ENCODE data around the gene VWA1.
"Not testable (repeated sequence)": the region's sequence is repeated elsewhere in the genome, so short reads cannot be mapped to it uniquely, and the experiment has no call there.

Gene VWA1

DNA sequence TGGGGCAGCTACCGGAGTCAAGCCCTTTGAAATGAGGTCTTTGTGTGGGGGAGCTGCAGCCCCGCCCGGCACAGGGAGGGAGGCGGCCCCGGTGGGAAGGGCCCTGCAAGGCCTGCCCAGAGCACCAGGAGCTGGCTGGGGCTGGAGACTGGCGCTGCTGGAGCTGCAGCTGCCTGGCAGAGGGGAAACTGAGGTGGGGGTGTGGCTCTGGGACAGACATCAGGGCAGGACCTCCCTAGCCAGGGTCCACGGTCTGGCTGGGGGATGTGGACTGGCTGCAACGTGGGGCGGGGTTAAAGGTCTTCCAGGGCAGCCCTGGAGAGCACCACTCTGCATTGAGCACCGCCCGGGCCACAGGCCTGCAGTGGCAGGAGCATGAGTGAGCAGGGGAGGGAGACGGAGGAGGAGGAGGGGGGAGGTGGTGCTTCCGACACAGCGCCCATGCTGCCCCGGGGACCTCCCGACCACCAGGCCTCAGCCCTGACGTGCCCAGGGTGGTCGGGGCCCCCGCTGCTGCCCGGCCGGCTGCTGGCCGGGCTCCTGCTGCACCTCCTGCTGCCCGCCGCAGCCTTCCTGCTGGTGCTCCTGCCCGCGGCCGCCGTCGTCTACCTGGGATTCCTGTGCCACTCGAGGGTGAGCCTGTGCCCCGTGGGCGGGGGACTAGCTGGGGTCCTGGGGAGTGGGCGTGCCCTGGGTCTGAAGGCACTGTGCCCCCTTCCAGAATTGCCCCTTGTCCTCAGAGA, 9.6 kb upstream of the VWA1 start:
- no peak for DNase-seq

DNA sequence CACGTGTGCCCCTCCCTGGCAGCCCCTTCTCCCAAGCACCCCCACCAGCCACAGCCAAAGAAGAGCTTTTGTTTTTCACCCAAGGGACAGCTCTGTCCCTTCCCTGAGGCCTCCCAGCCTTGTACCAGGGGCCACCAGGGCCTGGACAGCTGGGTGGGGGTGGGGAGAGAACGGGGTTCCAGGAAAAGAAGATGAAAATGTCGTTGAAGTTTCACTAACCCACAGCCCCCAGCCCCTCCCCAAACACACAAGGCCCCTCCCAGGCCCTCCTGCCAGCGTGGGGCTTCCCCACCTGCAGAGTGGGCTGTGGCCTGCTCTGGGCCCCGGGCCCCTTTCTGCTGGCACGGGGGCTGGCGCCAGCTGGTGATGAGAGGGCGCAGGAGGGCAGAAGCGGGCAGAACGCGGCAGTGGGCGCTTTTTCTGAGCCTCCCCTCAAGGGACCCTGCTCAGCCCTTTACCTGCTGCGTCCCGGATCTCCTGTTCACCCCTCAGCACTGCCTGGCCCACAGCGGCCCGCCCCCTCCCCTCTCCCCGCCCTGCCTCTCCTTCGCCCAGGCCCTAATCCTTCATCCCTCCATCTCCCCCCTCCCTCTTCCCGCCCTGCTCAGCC, 8.9 kb upstream of the VWA1 start:
- DNase-seq = no peak

DNA sequence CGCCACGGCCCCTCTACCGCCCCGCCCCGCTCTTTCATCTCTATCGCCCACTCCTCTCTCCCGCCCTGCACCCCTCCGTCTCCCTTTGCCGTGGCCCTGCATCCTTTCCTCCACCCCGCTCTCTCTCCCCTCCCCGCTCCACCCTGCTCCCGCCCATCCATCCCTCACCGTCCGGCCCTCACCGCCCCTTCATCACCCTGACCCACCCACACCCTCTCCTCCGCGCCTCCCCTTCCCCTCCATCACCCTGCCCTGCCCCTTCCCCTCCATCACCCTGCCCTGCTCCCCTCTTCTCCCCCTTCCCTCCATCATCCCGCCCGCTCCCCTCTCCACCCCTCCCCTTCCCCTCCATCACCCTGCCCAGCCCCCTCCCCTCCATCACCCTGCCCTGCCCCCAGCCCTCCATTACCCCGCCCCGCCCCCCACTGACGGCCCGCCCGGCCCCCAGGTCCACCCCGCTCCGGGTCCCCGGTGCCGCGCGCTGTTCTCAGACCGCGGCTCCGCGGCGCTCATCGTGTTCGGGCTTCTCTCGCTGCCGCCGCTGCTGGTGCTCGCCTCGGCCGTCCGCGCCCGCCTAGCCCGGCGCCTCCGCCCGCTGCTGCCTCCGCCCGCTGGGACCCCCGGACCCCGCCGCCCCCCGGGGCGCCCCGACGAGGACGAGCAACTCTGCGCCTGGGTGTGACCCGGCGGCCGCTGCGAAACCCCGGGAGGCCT, 8.2 kb upstream of the VWA1 start:
- no peak for DNase-seq

DNA sequence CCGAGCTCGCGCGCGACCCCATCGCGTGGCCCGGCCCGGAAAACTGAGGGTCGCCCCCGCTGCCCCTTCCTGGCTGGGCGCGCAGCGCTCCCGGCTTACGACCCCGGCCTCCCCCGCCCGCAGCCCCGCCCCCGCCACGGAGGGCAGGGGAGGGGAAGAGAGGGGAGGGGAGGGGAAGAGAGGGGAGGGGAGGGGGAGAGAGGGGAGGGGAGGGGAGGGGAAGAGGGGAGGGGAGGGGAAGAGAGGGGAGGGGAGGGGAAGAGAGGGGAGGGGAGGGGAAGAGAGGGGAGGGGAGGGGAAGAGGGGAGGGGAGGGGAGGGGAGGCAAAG, 7.7 kb upstream of the VWA1 start:
- no peak for DNase-seq

DNA sequence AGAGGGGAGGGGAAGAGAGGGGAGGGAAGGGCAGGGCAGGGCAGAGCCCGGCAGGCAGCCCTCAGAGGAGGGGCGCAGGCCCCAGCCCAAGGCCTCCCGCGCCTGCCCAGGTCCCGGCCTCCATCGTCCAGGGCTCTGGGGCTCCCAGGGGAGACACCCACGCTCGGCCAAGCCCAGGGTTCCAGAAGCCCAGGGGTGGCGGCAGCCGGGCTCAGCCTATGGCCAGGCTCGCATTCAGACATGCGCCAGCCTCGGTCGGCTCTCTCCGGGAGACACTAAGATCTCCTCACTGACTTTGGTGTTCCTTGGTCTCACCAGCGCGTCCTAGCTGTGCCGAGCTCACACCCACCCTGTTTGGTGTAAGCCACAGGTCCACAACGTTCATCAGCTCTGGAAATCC, 7.3 kb upstream of the VWA1 start:
- DNase-seq = no peak

DNA sequence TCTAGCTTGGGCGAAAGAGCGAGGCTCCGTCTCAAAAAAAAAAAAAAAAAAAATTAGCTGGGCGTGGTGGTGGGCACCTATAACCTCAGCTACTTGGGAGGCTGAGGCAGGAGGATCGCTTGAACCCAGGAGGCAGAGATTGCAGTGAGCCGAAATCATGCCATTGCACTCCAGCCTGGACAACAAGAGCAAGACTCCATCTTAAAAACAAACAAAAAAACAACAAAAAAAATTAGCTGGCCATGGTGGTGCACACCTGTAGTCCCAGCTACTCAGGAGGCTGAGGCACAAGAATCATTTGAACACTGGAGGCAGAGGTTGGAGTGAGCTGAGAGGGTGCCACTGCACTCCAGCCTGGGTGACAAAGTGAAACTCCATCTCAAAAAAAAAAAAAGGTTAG, 6.5 kb upstream of the VWA1 start:
- not testable (repeated sequence) for DNase-seq

DNA sequence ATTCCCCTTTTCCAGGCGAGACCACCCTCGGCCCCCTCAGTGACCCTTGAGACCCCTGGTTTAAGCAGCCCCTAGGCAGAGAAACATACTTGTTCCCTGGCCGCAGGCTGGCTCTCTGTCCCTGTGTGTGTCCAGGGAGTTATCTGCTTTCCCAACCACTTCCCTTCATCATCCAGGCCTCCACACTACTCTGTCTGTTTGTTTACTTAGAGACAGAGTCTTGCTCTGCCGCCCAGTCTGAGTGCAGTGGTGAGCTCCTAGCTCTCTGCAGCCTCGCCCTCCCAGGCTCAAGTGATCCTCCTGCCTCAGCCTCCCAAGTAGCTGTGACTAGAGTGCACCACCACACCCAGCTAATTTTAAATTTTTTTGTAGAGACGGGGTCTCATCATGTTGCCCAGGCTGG, 5.8 kb upstream of the VWA1 start:
- DNase-seq = no peak

DNA sequence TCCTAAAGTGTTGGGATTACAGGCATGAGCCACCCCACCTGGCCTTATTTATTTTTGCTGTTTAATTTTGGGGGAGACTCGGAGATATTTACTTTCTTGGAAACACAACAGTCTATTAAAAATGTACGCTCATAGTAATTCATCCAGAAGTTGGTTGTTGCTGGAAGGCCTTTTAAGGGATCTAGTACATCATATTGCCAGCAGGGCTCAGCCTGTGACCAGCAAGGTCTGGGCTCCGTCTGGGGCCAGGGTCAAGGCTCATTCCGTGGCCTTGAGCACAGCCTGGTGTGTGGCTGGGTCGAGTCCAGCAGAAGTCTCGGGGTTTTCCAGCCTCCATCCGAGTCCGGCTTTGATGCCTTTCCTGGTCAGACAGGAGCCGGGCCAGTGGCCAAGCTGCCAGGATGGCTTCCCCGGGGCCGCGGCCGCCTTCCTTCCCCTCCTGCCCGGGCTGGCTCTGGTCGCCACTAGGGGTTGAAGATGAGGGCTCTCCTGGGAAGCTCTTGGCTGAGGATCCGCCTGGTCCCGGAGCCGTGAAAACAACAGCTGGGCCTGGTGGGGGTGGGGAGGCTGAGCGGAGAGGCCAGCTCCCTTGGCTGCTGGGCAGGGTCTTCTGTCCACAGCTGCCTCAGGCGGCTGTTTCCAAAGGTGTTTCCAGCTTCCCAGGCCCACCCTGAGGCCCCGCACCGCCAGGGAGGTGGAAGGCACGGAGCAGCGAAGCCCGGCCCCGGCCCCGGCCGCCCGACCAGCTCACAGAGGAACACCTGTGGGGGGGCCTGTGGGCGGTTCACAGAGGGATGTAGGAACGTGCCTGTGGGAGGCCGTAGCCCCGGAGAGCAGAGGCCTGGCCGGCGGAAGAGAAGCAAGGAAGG, 5.1 kb upstream of the VWA1 start:
- DNase-seq = no peak

DNA sequence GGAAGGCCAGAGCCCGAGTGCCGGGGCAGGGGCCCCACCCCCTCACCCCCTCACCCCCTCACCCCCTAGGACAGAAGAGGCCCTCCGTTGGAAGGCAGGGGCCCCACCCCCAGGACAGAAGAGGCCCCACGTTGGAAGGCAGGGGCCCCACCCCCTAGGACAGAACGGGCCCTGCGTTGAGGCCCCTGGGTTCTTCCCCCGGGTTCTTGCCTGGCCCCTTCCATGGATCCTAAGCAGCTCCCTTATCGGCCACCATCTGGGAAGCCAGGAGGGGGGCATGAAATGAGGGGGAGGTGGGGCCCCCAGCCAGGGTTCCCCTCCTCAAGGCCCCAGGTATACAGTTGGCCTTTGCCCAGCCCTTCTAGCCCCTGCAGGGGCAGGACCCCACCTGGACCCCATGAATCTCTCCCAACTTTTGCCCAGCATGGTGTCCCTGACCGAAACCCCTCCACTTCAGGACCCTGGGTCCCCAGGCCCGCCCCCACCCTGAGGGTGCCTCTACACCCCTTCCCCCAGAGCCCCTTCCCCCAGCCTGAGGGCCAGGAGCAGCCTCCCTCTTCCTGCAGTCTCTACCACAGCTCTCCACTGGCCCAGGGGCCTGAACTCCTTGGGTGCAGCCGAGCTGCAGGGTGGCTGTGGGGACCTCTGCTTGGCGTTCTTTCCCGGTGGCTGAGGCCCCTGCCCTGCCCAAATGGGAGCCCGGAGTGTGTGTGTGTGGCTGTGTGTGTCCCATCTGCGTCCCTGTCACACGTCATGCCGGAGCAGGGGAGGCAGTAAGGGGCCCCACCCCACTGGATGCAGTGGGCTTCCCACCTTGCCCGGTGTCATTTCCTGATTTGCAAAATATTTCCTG, 4.3 kb upstream of the VWA1 start:
- DNase-seq = no peak

DNA sequence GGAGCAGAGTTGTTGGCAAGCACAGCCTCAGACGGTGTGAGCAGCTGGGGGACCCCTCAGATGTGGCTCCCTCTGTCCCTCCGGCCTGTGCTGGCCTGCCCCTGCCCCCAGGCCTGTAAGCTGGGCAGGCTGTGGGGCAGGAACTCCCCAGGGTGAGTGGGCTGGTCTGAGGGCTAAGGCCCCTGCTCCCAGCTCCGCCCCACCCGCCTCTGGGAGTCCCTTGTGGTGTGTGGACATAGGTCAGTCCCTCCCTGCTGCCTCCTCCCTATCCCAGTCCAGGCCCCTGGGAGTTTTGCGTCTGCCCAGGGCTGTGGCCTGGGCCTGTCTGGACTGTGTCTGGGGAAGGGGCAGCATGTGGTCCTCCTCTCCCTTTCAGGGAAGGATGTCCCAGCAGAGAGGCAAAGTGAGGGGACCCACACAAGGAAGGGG, 3.6 kb upstream of the VWA1 start:
- DNase-seq = no peak

DNA sequence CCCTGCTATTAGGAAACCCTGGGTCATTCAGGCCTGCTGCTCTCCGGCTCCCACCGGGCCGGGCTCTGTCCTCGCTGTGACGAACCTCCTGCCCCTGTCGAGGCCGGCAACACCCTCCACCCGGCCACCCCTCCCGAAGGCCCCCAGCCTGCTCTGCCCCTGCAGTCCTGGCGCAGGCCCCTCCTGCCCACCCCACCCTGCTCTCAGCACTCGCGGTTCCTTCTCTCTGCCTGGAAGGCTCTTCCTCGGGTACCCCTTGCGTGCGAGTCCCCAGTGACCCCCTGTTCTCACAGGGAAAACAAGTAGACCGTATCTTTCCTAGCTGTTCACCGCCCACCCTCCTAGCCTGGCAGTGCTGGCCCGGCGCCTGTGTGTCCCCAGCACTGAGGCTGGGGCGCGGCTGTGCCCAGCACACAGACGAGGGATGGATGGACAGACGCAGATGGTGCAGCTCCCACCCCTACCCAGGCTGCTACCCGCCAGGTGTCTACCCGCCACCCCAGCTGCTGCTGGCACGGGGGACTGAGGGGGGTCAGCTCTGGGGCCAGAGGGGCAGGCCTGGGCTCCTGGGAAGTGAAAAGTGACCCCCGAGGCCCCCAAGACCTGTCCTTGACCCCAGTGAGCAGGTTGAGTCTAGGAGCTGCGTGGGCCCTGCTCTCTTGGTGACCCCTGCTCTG, 3.1 kb upstream of the VWA1 start:
- DNase-seq = no peak

DNA sequence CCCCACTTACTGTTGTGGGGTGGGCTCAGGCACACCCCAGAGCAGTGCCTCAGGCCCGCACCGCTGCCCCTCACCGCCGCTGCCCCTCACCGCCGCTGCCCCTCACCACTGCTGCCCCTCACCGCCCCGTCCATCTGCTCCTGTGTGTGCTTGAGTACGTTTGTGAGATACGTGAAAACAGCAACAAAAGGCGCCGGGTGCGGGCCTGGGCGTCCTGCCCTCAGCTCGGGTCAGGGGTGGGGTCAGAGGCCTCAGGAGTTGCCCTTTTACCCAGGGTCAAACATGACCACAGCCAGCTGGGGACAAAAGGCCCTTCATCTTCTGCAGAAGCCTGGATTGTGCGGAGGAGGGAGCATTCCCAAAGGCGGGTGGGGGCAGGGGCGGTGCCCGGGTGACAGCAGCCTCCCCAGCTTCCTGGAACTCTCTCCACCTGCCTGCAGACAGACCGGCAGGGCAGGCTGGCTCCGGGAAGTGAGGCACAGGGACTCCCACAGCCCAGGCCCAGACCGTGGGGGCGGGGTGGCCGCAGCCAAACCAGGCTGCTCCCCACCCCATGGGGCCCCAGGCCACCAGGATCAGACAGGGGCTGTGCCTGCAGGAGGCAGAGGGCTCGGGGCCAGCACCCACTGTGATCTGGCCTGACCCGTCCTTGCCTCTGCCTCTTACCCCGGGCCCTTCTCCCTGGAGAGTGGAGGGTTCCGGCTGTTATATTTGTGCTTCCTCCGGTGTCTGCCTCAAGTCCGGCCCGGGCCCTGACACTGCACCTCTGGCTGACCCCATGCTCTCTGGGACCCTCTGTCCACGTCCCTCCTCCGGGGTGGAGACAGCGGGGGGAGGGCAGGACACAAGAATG, 2.3 kb upstream of the VWA1 start:
- DNase-seq = no peak

DNA sequence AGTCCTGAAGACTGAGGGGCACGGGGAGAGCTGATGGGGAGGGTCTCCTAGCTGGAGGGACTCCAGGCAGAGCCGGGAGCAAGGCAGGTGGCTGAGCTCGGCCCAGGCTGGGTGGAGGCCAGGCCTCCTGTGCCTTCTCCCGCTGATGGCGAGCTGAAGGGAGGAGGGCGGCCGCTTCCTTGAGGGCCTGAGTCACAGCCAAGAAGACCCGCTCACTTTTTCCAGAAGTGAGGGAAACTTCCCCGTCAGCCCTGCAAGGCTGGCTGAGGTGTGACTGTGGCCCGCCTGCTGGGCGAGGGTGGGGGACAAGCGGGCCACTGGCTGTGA, 1.7 kb upstream of the VWA1 start:
- peak; percentile 45 for DNase-seq

DNA sequence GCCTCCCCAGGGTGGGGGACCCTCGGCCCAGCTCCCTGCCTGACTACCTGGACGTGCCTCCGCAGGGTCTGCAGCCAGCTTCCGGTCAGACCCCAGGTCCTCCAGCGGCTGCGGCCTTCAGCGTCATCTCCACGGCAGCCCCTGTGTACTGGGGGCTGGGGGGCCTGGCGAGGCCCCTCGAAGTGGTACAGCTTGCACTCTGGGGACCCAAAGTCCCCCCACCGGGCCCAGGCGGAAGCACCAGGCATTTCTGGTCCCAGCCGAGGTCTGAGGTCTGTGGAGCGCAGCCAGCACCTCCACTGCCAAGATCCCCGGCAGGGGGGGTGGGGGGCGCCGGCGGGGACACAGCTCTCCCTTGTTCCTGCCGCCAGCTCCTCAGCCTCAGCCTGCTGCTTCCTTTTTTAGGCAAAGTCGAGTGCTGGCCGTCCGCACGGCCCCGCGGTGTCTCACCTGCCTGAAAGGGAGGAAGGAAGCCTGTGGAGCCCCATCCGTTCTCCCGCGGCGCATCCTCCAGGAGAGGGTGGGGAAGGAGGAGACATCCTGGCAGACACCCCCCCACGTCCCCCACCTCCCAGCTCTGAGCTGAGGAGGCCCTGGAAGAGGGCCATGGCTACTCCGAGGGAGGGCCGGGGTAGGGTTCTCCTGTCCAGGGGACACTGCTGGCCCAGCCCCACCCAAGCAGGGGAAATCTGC, 1.2 kb upstream of the VWA1 start:
- no peak for DNase-seq

DNA sequence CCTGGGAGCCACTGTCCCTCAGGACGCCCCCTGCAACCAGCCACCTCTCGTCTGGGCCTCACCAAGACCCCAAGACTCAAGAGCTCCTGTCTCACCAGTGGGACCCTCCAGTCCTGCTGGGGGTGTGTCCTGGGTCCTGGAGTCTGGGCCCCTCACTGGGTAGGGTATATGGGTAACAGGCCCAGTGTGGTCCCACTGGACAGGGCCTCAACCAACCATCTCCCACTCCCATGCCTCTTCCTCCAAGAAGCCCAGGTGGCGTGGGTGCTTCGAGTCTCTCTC, 725 bp upstream of the VWA1 start:
- no peak for DNase-seq

DNA sequence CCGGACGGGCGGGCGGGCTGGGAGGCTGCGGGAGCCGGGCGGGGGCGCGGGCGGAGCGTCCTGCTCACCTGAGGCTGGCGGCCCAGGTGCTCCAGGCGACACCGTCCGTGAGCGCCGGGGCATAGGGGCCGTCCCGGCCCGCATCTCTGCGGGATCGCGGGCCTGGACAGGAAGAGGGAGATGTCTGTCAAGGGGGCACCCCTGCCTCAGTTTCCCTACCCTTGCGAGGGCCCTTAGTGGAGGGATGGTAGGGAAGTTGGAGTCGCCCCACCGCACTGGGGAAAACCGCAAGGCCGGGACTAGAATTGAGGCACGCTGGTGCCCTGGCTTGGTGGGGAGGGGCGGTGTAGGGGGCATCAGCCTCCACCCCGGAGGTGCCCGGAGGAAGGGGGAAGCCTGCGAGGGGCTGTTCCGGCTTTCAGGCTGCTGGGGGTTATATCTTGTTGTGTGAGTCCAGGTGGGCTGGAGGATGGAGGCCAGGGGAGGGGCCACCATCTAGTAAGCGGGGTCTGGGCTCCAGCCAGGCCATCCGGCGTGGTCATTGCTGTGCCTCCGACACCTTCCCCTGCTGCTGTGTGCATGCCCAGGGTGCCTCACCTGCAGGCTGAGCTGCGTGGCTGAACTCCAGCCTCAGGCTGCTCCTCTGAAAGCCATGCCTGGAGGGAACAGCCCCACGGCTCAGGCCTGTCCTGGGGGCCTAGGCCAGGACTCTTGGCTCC, 580 bp downstream of the VWA1 start:
- DNase-seq = no peak

DNA sequence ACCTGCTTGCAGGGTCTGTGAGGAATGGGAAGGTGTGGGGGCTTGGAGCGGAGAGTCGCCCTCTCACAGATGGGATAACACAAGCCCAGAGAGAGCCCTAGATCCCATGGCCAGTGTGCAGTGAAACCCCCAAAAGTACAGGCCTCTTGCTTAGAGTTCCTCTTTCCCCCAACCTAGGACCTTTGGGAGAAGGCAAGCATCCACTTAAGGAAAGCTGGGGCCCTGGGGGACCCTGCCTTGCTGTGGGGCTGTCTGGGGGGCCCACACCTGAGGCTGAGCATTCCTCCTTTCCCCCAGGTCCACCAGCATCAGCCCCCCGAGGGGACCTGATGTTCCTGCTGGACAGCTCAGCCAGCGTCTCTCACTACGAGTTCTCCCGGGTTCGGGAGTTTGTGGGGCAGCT, 1.1 kb downstream of the VWA1 start:
- no peak for DNase-seq

DNA sequence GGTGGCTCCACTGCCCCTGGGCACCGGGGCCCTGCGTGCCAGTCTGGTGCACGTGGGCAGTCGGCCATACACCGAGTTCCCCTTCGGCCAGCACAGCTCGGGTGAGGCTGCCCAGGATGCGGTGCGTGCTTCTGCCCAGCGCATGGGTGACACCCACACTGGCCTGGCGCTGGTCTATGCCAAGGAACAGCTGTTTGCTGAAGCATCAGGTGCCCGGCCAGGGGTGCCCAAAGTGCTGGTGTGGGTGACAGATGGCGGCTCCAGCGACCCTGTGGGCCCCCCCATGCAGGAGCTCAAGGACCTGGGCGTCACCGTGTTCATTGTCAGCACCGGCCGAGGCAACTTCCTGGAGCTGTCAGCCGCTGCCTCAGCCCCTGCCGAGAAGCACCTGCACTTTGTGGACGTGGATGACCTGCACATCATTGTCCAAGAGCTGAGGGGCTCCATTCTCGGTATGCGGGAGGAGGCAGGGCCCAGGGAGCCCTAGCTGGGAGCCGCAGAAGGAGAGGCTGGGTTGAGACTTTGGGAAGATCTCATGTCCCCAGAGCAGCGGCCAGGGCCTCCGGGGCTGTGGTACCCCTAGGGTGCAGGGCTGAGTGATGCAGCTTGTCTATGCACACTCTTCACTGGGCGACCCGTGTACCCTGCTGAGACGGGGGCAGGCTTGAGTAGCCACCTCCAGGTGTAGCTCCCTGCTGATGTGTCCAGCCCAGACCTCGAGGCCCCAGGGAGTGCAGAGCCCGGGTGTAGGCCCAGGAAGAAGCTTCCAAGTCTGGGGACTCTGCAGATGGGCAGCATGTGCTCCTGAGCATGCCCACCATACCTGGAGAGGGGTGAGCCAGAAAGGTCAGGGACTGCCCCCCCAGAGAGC, 1.8 kb downstream of the VWA1 start:
- DNase-seq = no peak

DNA sequence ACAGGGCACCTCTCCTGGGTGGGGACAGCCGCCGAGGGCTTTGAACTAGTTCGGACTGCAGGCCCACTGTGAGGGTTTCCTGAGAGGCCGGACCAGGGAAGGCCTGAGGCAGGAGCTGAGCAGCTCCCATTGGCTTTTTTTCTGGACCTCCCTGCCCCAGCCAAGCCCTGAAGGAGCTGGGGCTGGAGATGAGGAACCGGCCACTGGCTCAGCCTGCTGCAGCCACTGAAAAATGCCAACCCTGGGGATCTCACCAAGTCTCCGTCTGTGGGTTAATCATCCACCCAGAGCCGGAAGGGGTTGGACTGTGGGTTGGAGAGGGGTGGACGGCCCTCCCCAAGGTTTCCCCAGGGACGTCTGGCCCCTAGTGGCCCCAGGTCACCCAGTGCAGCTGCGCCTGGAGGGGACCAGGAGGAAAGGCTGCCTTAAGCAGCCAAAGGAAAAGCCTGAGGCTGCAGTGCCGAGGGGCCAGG, 2.5 kb downstream of the VWA1 start:
- no peak for DNase-seq

All from activated CD4-positive, alpha-beta T cell treated with anti-CD3 and anti-CD28 coated beads, Interleukin-2, Interleukin-6, amounts not matched to agents 100 ng/mL and 50 ng/mL, durations not matched to agents 16 hours and 8 hours (primary cell).